Activated CD4-positive, alpha-beta memory T cell treated with anti-CD3 and anti-CD28 coated beads, Interleukin-2, amount 10 ng/mL, durations not matched to agents 7 days and 5 days (primary cell): ENCODE results near the gene SLC13A1. TPM values are rescaled to one million over a fixed set of nuclear protein-coding genes. Genes with fewer than 3 reads are reported as not detected.
"Not testable (repeated sequence)": the region's sequence is repeated elsewhere in the genome, so short reads cannot be mapped to it uniquely, and the experiment has no call there.

Experiments used
- CTCF ChIA-PET: fragments of 350-600 bp; sonication (Branson Sonifier 250); formaldehyde crosslinking; loops from one replicate; lab custom pipeline; 2021; ENCODE audit warnings: antibody characterized with exemption, inconsistent platforms; lab: Charles Lee
- POLR2A ChIA-PET: fragments of 350-600 bp; sonication (Branson Sonifier 250); formaldehyde crosslinking; loops from one replicate; lab custom pipeline; 2021; ENCODE audit warnings: antibody characterized with exemption; lab: Charles Lee
- DNase-seq: peaks from one replicate; pipeline ENCODE4 v3.0.0-alpha.2; 2020
- H3K27ac Mint-ChIP-seq: one replicate; pipeline ENCODE4 v1.8.0; 2021; ENCODE audit warnings: mild to moderate bottlenecking, mixed read lengths
- H3K27me3 Mint-ChIP-seq: one replicate; pipeline ENCODE4 v1.8.0; 2021; ENCODE audit warnings: mixed read lengths
- H3K36me3 Mint-ChIP-seq: one replicate; pipeline ENCODE4 v1.8.0; 2021; ENCODE audit warnings: low read depth, mixed read lengths
- H3K4me1 Mint-ChIP-seq: one replicate; pipeline ENCODE4 v1.8.0; 2021; ENCODE audit warnings: mixed read lengths
- H3K4me3 Mint-ChIP-seq: one replicate; pipeline ENCODE4 v1.8.0; 2021; ENCODE audit warnings: mild to moderate bottlenecking, mixed read lengths
- H3K9me3 Mint-ChIP-seq: one replicate; pipeline ENCODE4 v1.8.0; 2021; ENCODE audit warnings: mixed read lengths
- total RNA-seq, 2 experiments: library from RNA; stranded (reverse); gene quantifications; one replicate each; pipeline ENCODE4 v1.2.3, GENCODE V29; 2021

SLC13A1 gene
- total RNA-seq, 2 experiments from 2014 or later, result not detected

DNA sequence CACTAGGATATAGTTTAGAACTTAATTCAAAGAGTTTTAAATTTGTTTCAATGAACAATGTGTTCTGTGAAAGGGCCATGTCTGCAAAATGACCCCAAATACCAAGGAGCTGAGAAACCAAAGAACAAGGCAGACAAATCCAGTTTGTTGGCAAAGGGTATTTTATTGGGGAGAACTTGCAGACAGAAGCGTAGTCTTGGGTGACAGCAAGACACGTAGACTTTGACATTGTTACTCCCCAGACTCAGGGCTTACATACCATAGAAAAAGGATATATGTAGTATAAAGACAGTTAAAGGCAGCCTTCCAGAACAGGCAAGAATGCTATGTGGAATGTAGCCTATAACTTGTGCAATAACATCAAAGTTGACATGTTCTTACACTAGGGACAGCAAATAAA lies 109.3 kb downstream of the SLC13A1 start:
- no peaks in the 10 kb centered on the region for H3K36me3 Mint-ChIP-seq
- ChIA-PET POLR2A (no interaction called here), CTCF (no interaction called here)
- no peaks in the 10 kb centered on the region for H3K27me3 Mint-ChIP-seq
- H3K4me3 Mint-ChIP-seq, result no peak overlapping the region
- H3K9me3 Mint-ChIP-seq, result no peaks in the 10 kb centered on the region
- no peak for DNase-seq
- no peaks in the 10 kb centered on the region for H3K4me1 Mint-ChIP-seq
- no peak overlapping the region for H3K27ac Mint-ChIP-seq

DNA sequence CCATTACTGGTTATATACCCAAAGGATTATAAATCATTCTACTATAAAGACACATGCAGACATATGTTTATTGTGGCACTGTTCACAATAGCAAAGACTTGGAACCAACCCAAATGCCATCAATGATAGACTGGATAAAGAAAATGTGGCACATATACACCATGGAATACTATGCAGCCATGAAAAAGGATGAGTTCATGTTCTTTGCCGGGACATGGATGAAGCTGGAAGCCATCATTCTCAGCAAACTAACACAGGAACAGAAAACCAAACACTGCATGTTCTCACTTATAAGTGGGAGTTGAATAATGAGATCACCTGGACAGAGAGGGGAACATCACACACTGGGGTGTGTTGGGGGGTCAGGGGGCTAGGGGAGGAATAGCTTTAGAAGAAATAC lies 112.9 kb downstream of the SLC13A1 start:
- DNase-seq, H3K4me3 Mint-ChIP-seq, H3K36me3 Mint-ChIP-seq, H3K27ac Mint-ChIP-seq, H3K27me3 Mint-ChIP-seq, CTCF ChIA-PET, H3K9me3 Mint-ChIP-seq, H3K4me1 Mint-ChIP-seq, POLR2A ChIA-PET: not testable (repeated sequence)

DNA sequence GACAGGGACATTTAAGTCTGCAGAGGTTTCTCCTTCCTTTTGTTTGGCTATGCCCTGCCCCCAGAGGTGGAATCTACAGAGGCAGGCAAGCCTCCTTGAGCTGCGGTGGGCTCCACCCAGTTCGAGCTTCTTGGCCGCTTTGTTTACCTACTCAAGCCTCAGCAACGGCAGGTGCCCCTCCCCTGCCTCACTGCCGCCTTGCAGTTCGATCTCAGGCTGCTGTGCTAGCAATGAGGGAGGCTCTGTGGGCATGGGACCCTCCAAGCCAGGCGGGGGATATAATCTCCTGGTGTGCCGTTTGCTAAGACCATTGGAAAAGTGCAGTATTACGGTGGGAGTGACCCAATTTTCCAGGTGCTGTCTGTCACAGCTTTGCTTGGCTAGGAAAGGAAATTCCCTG lies 114.9 kb downstream of the SLC13A1 start:
- H3K27me3 Mint-ChIP-seq, H3K4me1 Mint-ChIP-seq, H3K27ac Mint-ChIP-seq, H3K36me3 Mint-ChIP-seq, POLR2A ChIA-PET, CTCF ChIA-PET, DNase-seq, H3K4me3 Mint-ChIP-seq: not testable (repeated sequence)
- peaks cover 13% of the 10 kb centered on the region for H3K9me3 Mint-ChIP-seq

DNA sequence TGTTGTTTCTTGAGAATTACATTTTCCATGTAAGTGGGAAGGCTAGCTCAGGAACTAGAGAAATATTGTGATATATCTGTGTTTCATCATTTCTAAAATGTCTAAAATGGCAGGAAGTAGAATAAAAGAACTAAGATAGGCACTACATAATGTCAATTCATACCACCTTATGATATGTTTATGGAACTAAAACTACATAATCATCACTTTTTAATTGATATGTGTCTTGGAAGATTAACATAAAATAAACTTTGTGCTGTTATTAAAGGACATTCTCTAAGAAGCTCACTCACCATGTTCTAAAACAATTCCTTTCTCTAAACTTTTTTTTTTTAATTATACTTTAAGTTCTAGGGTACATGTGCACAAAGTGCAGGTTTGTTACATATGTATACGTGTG lies 120.7 kb downstream of the SLC13A1 start:
- H3K4me1 Mint-ChIP-seq, result no peaks in the 10 kb centered on the region
- no peaks in the 10 kb centered on the region for H3K36me3 Mint-ChIP-seq
- peaks cover 18% of the 10 kb centered on the region for H3K9me3 Mint-ChIP-seq
- CTCF ChIA-PET, result no interaction called here
- POLR2A ChIA-PET, result no interaction called here
- no peak for DNase-seq
- H3K27ac Mint-ChIP-seq, result no peak overlapping the region
- H3K27me3 Mint-ChIP-seq, result no peaks in the 10 kb centered on the region
- no peak overlapping the region for H3K4me3 Mint-ChIP-seq

DNA sequence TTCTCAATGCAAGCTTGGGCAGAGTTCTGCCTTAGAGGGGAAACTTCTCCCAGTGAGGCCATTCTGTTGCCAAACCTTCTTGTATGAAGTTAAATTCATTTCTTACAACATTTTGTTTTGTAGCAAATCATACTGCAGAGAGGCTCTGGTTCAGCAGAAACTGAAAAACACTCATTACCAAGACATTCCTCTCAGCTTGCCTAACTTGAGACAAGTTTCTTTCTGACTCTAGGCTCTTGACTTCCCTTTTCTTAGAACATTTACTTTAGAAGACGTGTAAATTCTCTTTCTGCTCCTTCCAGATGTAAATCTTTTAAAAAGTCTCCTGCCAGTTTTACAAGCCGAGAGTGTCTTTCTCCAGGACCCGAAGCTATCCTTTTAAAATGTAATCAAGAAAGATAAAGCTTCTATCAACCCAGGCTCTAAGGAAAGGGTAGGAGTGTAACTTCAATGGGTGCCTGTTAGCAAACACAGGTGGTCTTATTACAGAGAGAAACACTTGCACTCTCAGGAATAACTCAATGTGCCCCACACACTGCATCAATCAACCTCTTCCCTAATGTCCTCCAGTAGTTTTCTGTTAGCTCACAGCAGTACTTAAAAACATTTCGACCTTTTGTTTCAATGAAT lies 123.8 kb downstream of the SLC13A1 start:
- Mint-ChIP-seq H3K4me3 (no peak overlapping the region), H3K4me1 (no peaks in the 10 kb centered on the region), H3K27me3 (no peaks in the 10 kb centered on the region), H3K9me3 (peaks cover 6% of the 10 kb centered on the region), H3K27ac (no peak overlapping the region), H3K36me3 (no peaks in the 10 kb centered on the region)
- POLR2A ChIA-PET, result no interaction called here
- CTCF ChIA-PET, result no interaction called here
- DNase-seq, result no peak

DNA sequence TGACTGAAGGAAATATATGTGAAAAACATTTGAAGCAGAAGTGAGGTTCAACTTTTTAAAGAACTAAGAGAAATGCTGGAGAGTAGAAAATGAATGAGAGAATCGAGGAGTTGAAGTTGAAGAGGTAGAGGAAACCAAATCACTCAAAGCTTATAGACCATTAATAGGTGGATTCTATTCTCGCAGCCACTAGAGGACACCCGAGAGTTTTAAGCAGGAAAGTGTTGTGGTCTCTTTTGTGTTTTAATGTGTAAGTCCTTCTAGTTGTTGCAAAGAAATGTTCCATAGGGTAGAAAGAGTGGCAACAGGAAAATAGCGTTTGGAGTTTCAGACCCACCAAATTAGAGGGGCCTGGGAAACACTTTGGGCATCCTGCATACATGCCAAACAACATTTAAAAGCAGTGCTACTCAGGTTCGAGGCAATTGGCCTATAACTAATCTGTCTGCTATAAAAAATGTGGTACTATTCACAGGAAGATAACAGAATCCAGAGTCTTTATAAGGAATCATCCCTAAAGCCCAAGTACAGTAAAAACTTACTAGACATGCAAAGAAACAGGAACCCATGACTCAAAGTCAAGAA lies 129.0 kb downstream of the SLC13A1 start:
- DNase-seq, result no peak
- POLR2A ChIA-PET, result no interaction called here
- Mint-ChIP-seq H3K4me3 (no peak overlapping the region), H3K4me1 (no peaks in the 10 kb centered on the region), H3K36me3 (no peaks in the 10 kb centered on the region), H3K27me3 (no peaks in the 10 kb centered on the region), H3K9me3 (no peaks in the 10 kb centered on the region), H3K27ac (no peak overlapping the region)
- CTCF ChIA-PET, result interaction anchor here (0.8 kb wide), 1 partner anchor 87 kb away, joined by 3 read pairs; no protein-coding TSS in a partner anchor

DNA sequence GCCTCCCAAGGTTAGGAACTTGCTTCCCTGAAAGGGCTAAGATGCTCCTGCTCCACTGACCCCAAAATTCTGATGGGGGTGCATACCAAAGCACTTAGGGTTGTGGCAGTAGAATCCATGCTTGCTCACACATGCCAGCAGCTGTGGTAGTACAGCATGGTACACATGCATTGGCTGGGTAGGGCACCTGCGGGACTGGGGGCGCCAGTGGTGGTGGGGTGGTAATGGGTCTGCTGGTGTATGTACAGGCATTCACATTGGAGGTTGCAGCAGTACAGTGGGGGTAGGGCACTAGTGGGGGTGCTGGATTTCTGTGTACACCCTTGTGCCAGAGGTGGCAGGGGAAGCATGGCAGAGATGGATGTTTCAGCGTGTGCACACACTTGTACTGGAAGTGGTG lies 132.0 kb downstream of the SLC13A1 start:
- H3K27ac Mint-ChIP-seq, result no peak overlapping the region
- no peaks in the 10 kb centered on the region for H3K9me3 Mint-ChIP-seq
- ChIA-PET POLR2A (no interaction called here), CTCF (no interaction called here)
- no peaks in the 10 kb centered on the region for H3K27me3 Mint-ChIP-seq
- H3K4me3 Mint-ChIP-seq, result no peak overlapping the region
- no peaks in the 10 kb centered on the region for H3K36me3 Mint-ChIP-seq
- no peak for DNase-seq
- no peaks in the 10 kb centered on the region for H3K4me1 Mint-ChIP-seq

Other genes starting within 250 kb of the SLC13A1 start
- gene TAS2R16, start 204.3 kb downstream of the SLC13A1 start, total RNA-seq, result not detected